ENCODE data around the gene RSPH4A. TPM values are rescaled to one million over a fixed set of nuclear protein-coding genes. Genes with fewer than 3 reads are reported as not detected.
A peak's percentile ranks its signal among the peaks of the same experiment; 100 is the strongest.
"Not testable (repeated sequence)": the region's sequence is repeated elsewhere in the genome, so short reads cannot be mapped to it uniquely, and the experiment has no call there.

RSPH4A gene
- total RNA-seq, 1 experiment from 2014 or later: 0.04 TPM

GRCh38 chr6:116595247-116595646 lies 21.0 kb upstream of the RSPH4A start:
- H3K9me3 ChIP-seq (ENCODE audit: low read length): no peaks in the 10 kb centered on the region
- no peak overlapping the region for H3K4me2 ChIP-seq (ENCODE audit: low read length)
- no peaks in the 10 kb centered on the region for H3F3A ChIP-seq (ENCODE audit: low read length, unreplicated experiment)
- intact Hi-C loops (cut with micrococcal nuclease): no loop called here
- no peak for DNase-seq
- 0 out of 2 replicates have a peak, but pooled peaks cover 3% of the 10 kb centered on the region for H3K4me1 ChIP-seq (ENCODE audit: insufficient read depth, low read length)
- no peak overlapping the region for H3K27ac ChIP-seq (ENCODE audit: low read length)
- no peaks in the 10 kb centered on the region for H3K27me3 ChIP-seq (ENCODE audit: low read length)
- H2AFZ ChIP-seq (ENCODE audit: low read length): no peak overlapping the region
- ChIA-PET POLR2A (ENCODE audit: unreplicated experiment) (no interaction called here), CTCF (no interaction called here)
- TF ChIP-seq CTCF (conservative IDR thresholded peaks at IDR 0.05; ENCODE audit: low read depth, low read length): no peak
- no peak for TF ChIP-seq EZH2phosphoT487 (IDR thresholded peaks at IDR 0.05; ENCODE audit: borderline replicate concordance, low read length)
- H3K79me2 ChIP-seq (ENCODE audit: low read length): no peaks in the 10 kb centered on the region
- H3K4me3 ChIP-seq (ENCODE audit: low read length): no peak overlapping the region
- H4K20me1 ChIP-seq (ENCODE audit: low read length): no peaks in the 10 kb centered on the region
- peak; percentile 43; the same call in 1 of the 2 replicates for ATAC-seq
- no TSS peak for BruUV-seq (replicated peaks)
- no peaks in the 10 kb centered on the region for H3K9me2 ChIP-seq (replicated peaks; ENCODE audit: low read length)
- H3K9ac ChIP-seq (ENCODE audit: low read length): no peak overlapping the region
- peaks cover 15% of the 10 kb centered on the region for H3K36me3 ChIP-seq (ENCODE audit: low read depth, low read length)

DNA sequence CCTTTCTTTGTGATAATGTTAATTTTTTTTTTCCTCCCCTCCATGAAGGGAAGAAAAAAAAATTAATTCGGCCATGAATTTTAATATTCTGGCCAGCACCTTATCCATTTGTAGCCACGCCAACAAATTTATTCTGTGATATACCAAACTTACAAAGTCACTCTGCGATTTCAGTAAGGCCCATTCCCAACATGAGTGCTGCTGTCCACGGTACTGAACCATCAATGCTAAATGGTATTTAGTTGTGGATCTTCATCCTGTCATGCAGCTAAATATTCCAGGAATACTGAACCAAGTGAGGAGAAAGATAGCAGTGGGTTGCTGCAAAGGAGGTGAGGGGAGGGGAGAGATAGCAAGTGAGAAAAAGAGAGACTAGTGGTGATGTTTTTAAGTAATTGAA lies 19.5 kb upstream of the RSPH4A start:
- DNase-seq (peak; percentile 8), ATAC-seq (no peak)
- H3K9ac ChIP-seq (ENCODE audit: low read length): no peak overlapping the region
- TF ChIP-seq EZH2phosphoT487 (IDR thresholded peaks at IDR 0.05; ENCODE audit: borderline replicate concordance, low read length) (no peak), EZH2 (IDR thresholded peaks at IDR 0.05; ENCODE audit: low read length, unreplicated experiment) (no peak), CTCF (conservative IDR thresholded peaks at IDR 0.05; ENCODE audit: low read depth, low read length) (no peak)
- H3K4me2 ChIP-seq (ENCODE audit: low read length): no peak overlapping the region
- no peaks in the 10 kb centered on the region for H3F3A ChIP-seq (ENCODE audit: low read length, unreplicated experiment)
- H3K27me3 ChIP-seq (ENCODE audit: low read length): no peaks in the 10 kb centered on the region
- H3K4me1 ChIP-seq (ENCODE audit: insufficient read depth, low read length): 0 out of 2 replicates have a peak, but pooled peaks cover 3% of the 10 kb centered on the region
- no peaks in the 10 kb centered on the region for H3K79me2 ChIP-seq (ENCODE audit: low read length)
- CTCF ChIA-PET: no interaction called here
- peaks cover 9% of the 10 kb centered on the region; the same call in 1 of the 2 replicates for H3K36me3 ChIP-seq (ENCODE audit: low read depth, low read length)
- BruUV-seq (replicated peaks): no TSS peak
- H3K4me3 ChIP-seq (ENCODE audit: low read length): no peak overlapping the region
- POLR2A ChIA-PET (ENCODE audit: unreplicated experiment): no interaction called here
- H3K27ac ChIP-seq (ENCODE audit: low read length): no peak overlapping the region
- H3K9me3 ChIP-seq (ENCODE audit: low read length): no peaks in the 10 kb centered on the region
- intact Hi-C loops (cut with micrococcal nuclease): no loop called here
- no peaks in the 10 kb centered on the region for H4K20me1 ChIP-seq (ENCODE audit: low read length)
- no peak overlapping the region for H2AFZ ChIP-seq (ENCODE audit: low read length)
- H3K9me2 ChIP-seq (replicated peaks; ENCODE audit: low read length): no peaks in the 10 kb centered on the region

- BruUV-seq (replicated peaks); H2AFZ ChIP-seq (ENCODE audit: low read length); H3K36me3 ChIP-seq (ENCODE audit: low read depth, low read length); H4K20me1 ChIP-seq (ENCODE audit: low read length); POLR2A ChIA-PET (ENCODE audit: unreplicated experiment); H3K4me1 ChIP-seq (ENCODE audit: insufficient read depth, low read length); H3K4me3 ChIP-seq (ENCODE audit: low read length); H3K27me3 ChIP-seq (ENCODE audit: low read length); DNase-seq; CTCF ChIA-PET; H3F3A ChIP-seq (ENCODE audit: low read length, unreplicated experiment); H3K9ac ChIP-seq (ENCODE audit: low read length); H3K9me3 ChIP-seq (ENCODE audit: low read length); H3K79me2 ChIP-seq (ENCODE audit: low read length); ATAC-seq; intact Hi-C loops (cut with micrococcal nuclease); H3K4me2 ChIP-seq (ENCODE audit: low read length); H3K27ac ChIP-seq (ENCODE audit: low read length); H3K9me2 ChIP-seq (replicated peaks; ENCODE audit: low read length): not testable (repeated sequence)
Measured at GRCh38 chr6:116603916-116604315, 12.4 kb upstream of the RSPH4A start.

DNA sequence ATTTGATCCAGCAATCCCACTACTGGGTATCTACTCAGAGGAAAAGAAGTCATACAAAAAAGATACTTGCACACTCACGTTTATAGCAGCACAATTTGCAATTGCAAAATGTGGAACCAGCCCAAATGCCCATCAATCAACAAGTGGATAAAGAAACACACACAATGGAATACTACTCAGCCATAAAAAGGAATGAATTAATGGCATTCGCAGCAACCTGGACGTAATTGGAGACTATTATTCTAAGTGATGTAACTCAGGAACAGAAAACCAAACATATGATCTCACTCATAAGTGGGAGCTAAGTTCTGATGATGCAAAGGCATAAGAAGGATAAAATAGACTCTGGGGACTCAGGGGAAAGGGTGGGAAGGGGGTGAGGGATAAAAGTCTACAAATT lies 11.4 kb upstream of the RSPH4A start:
- H4K20me1 ChIP-seq (ENCODE audit: low read length); H3F3A ChIP-seq (ENCODE audit: low read length, unreplicated experiment); H3K27me3 ChIP-seq (ENCODE audit: low read length); H2AFZ ChIP-seq (ENCODE audit: low read length); H3K9me3 ChIP-seq (ENCODE audit: low read length); H3K79me2 ChIP-seq (ENCODE audit: low read length); POLR2A ChIA-PET (ENCODE audit: unreplicated experiment); H3K4me3 ChIP-seq (ENCODE audit: low read length); H3K36me3 ChIP-seq (ENCODE audit: low read depth, low read length); H3K4me1 ChIP-seq (ENCODE audit: insufficient read depth, low read length); H3K9me2 ChIP-seq (replicated peaks; ENCODE audit: low read length); CTCF ChIA-PET; intact Hi-C loops (cut with micrococcal nuclease); H3K9ac ChIP-seq (ENCODE audit: low read length); H3K27ac ChIP-seq (ENCODE audit: low read length); ATAC-seq; H3K4me2 ChIP-seq (ENCODE audit: low read length); BruUV-seq (replicated peaks); DNase-seq: not testable (repeated sequence)

Data from PC-3 (cell line).